OCI-LY7 (cell line): ENCODE results near the gene FLG2. TPM values are rescaled to one million over a fixed set of nuclear protein-coding genes. Genes with fewer than 3 reads are reported as not detected.
"Not testable (repeated sequence)": the region's sequence is repeated elsewhere in the genome, so short reads cannot be mapped to it uniquely, and the experiment has no call there.

Source experiments
- BruUV-seq: library from RNA; stranded (reverse); fragments of 400-500 nt; replicated peaks from 2 replicates; lab custom pipeline; 2021; lab: Mats Ljungman, UMichigan
- CTCF ChIA-PET: fragments of 300-600 bp; sonication (Branson Sonifier 250); formaldehyde crosslinking; loops from one replicate; lab custom pipeline; 2022; ENCODE audit warnings: antibody characterized with exemption; ENCODE audit not compliant: unreplicated experiment; lab: Charles Lee
- POLR2A ChIA-PET: fragments of 300-600 bp; sonication (Branson Sonifier 250); formaldehyde crosslinking; loops from one replicate; lab custom pipeline; 2022; ENCODE audit warnings: antibody characterized with exemption; lab: Charles Lee
- DNase-seq: peaks from one replicate; pipeline ENCODE4 v3.0.0-alpha.2; 2015; ENCODE audit warnings: low spot score
- H2AFZ ChIP-seq: fragments of 200-600 bp; sonication (generic), shearing (Covaris generic); 2 replicates; pipeline ENCODE4 v1.6.1; 2014; ENCODE audit warnings: mild to moderate bottlenecking, antibody characterized with exemption, low read length, moderate library complexity
- H3K27ac ChIP-seq: fragments of 200-600 bp; sonication (generic); 2 replicates; pipeline ENCODE4 v1.5.1; 2014; ENCODE audit warnings: mixed run types, low read depth, mild to moderate bottlenecking, moderate library complexity, low read length, inconsistent platforms; ENCODE audit not compliant: poor library complexity, severe bottlenecking
- H3K36me3 ChIP-seq: fragments of 200-600 bp; sonication (generic); 2 replicates; pipeline ENCODE4 v1.6.1; 2014; ENCODE audit warnings: mild to moderate bottlenecking, antibody characterized with exemption, low read length, moderate library complexity, mixed read lengths; ENCODE audit not compliant: insufficient read depth
- H3K4me1 ChIP-seq: fragments of 200-600 bp; sonication (generic); 2 replicates; pipeline ENCODE4 v1.5.1; 2014; ENCODE audit warnings: mild to moderate bottlenecking, low read length; ENCODE audit not compliant: insufficient read depth, poor library complexity, severe bottlenecking
- H3K4me2 ChIP-seq: fragments of 200-600 bp; sonication (generic); 2 replicates; pipeline ENCODE4 v1.6.1; 2014; ENCODE audit warnings: mild to moderate bottlenecking, low read length
- H3K4me3 ChIP-seq: fragments of 200-600 bp; sonication (generic); 2 replicates; pipeline ENCODE4 v1.5.1; 2014; ENCODE audit warnings: mild to moderate bottlenecking, low read depth, low read length; ENCODE audit not compliant: poor library complexity, severe bottlenecking
- H3K79me2 ChIP-seq: fragments of 200-600 bp; sonication (generic); 2 replicates; pipeline ENCODE4 v1.6.1; 2016; ENCODE audit warnings: low read depth, mild to moderate bottlenecking, low read length, moderate library complexity, mixed read lengths; ENCODE audit not compliant: insufficient read depth
- H3K9me2 ChIP-seq: fragments of 200-600 bp; sonication (generic); 2 replicates; pipeline ENCODE4 v1.6.1; 2016; ENCODE audit warnings: mild to moderate bottlenecking, low read length, mixed read lengths; ENCODE audit not compliant: insufficient read depth
- H3K9me3 ChIP-seq: fragments of 200-600 bp; sonication (generic); 2 replicates; pipeline ENCODE4 v1.6.1; 2014; ENCODE audit warnings: mild to moderate bottlenecking, mixed run types, low read length, mixed read lengths
- H4K20me1 ChIP-seq: fragments of 200-600 bp; sonication (generic); 2 replicates; pipeline ENCODE4 v1.6.1; 2014; ENCODE audit warnings: mild to moderate bottlenecking, antibody characterized with exemption, low read length, moderate library complexity, mixed read lengths; ENCODE audit not compliant: insufficient read depth
- EZH2phosphoT487 ChIP-seq: fragments of 200-600 bp; sonication (generic); IDR thresholded peaks from 2 replicates; pipeline ENCODE4 v1.6.1; 2018; ENCODE audit warnings: low read depth, borderline replicate concordance, mild to moderate bottlenecking, mixed run types, antibody characterized with exemption, low read length, moderate library complexity, mixed read lengths
- intact Hi-C: fragments of 100-400 bp; cut with micrococcal nuclease; formaldehyde crosslinking; loops from one replicate; pipeline ENCODE4 v1.10.0; 2022; ENCODE audit not compliant: unreplicated experiment
- total RNA-seq, 2 experiments: library from RNA; depleted of rRNA in 1 of 2; stranded (reverse); fragments of >200 nt in 1 of 2; shearing (Covaris generic) in 1 of 2; gene quantifications; 2 replicates each; pipeline ENCODE4 v1.2.3, GENCODE V29; 2014 to 2022
- TF ChIP-seq, protein P1 (sequence below): fragments of 200-600 bp; sonication (generic); conservative IDR thresholded peaks from 2 replicates; pipeline ENCODE4 v1.5.1; 2014; ENCODE audit warnings: mild to moderate bottlenecking, antibody characterized with exemption, low read length, moderate library complexity, mixed read lengths

The FLG2 gene
- total RNA-seq, 2 experiments from 2014 or later = not detected

GRCh38 chr1:152325111-152325510, 34.7 kb downstream of the FLG2 start, which contains the start of gene FLG:
Gene FLG, minus strand, starts transcription at chr1:152325239. Its CDS starts 9,783 bp downstream, at chr1:152315456.
- no peaks in the 10 kb centered on the region for H3K4me1 ChIP-seq
- no peak within 1 kb of the TSS for H3K27ac ChIP-seq
- H3K79me2 ChIP-seq = no peaks in the 10 kb centered on the region
- TF ChIP-seq, protein P1, sequence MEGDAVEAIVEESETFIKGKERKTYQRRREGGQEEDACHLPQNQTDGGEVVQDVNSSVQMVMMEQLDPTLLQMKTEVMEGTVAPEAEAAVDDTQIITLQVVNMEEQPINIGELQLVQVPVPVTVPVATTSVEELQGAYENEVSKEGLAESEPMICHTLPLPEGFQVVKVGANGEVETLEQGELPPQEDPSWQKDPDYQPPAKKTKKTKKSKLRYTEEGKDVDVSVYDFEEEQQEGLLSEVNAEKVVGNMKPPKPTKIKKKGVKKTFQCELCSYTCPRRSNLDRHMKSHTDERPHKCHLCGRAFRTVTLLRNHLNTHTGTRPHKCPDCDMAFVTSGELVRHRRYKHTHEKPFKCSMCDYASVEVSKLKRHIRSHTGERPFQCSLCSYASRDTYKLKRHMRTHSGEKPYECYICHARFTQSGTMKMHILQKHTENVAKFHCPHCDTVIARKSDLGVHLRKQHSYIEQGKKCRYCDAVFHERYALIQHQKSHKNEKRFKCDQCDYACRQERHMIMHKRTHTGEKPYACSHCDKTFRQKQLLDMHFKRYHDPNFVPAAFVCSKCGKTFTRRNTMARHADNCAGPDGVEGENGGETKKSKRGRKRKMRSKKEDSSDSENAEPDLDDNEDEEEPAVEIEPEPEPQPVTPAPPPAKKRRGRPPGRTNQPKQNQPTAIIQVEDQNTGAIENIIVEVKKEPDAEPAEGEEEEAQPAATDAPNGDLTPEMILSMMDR = no peak
- H4K20me1 ChIP-seq = no peaks in the 10 kb centered on the region
- H3K4me2 ChIP-seq = no peak within 1 kb of the TSS
- H2AFZ ChIP-seq = no peak within 1 kb of the TSS
- no peaks in the 10 kb centered on the region for H3K36me3 ChIP-seq
- H3K9me3 ChIP-seq = no peaks in the 10 kb centered on the region
- ChIA-PET POLR2A (no interaction called here), CTCF (no interaction called here)
- no peaks in the 10 kb centered on the region for H3K9me2 ChIP-seq
- no peak for DNase-seq
- intact Hi-C loops = no loop called here
- no peak within 1 kb of the TSS for H3K4me3 ChIP-seq
- BruUV-seq = no TSS peak

GRCh38 chr1:152313970-152314369, 45.8 kb downstream of the FLG2 start:
- POLR2A ChIA-PET = no interaction called here
- no peaks in the 10 kb centered on the region for H3K9me3 ChIP-seq
- CTCF ChIA-PET = no interaction called here
- H3K4me1 ChIP-seq = no peaks in the 10 kb centered on the region
- H3K4me2 ChIP-seq = no peak overlapping the region
- H3K27ac ChIP-seq = no peak overlapping the region
- no peak for DNase-seq
- no peak for TF ChIP-seq EZH2phosphoT487
- no peak overlapping the region for H2AFZ ChIP-seq
- BruUV-seq = no TSS peak
- no peaks in the 10 kb centered on the region for H4K20me1 ChIP-seq
- no peaks in the 10 kb centered on the region for H3K36me3 ChIP-seq
- H3K9me2 ChIP-seq = no peaks in the 10 kb centered on the region
- no peak overlapping the region for H3K4me3 ChIP-seq
- H3K79me2 ChIP-seq = no peaks in the 10 kb centered on the region
- intact Hi-C loops = no loop called here

GRCh38 chr1:152313319-152313801, 46.4 kb downstream of the FLG2 start:
- Histone ChIP-seq H4K20me1 (no peaks in the 10 kb centered on the region), H3K79me2 (no peaks in the 10 kb centered on the region), H3K9me2 (no peaks in the 10 kb centered on the region), H3K4me3 (no peak overlapping the region), H3K36me3 (no peaks in the 10 kb centered on the region), H3K27ac (no peak overlapping the region), H2AFZ (no peak overlapping the region), H3K4me1 (no peaks in the 10 kb centered on the region), H3K4me2 (no peak overlapping the region), H3K9me3 (no peaks in the 10 kb centered on the region)
- ChIA-PET POLR2A (no interaction called here), CTCF (no interaction called here)
- no TSS peak for BruUV-seq
- TF ChIP-seq, protein P1 = no peak
- no peak for DNase-seq
- intact Hi-C loops = no loop called here

GRCh38 chr1:152312169-152312568, 47.6 kb downstream of the FLG2 start:
- BruUV-seq, H3K79me2 ChIP-seq, H3K4me1 ChIP-seq, CTCF ChIA-PET, H3K9me2 ChIP-seq, DNase-seq, H3K9me3 ChIP-seq, intact Hi-C loops, H4K20me1 ChIP-seq, H3K36me3 ChIP-seq, POLR2A ChIA-PET, H3K27ac ChIP-seq, H3K4me2 ChIP-seq, H2AFZ ChIP-seq, H3K4me3 ChIP-seq: not testable (repeated sequence)
